GM23338 (cell line): ENCODE results near the gene TEX30.

Experiments used
- CTCF ChIP-seq, 2 experiments: fragments of 200-600 bp in 1 of 2; sonication (generic) in 1 of 2; conservative IDR thresholded peaks; 2 replicates each; pipeline versions ENCODE4 v1.5.1 to v1.6.1; 2016 to 2017; ENCODE audit warnings: antibody characterized with exemption in 2 of 2, low read depth in 2 of 2, mild to moderate bottlenecking in 2 of 2, moderate library complexity in 1 of 2
- EZH2 ChIP-seq: fragments of 200-600 bp; sonication (generic); IDR thresholded peaks from one replicate; pipeline ENCODE4 v1.8.0; 2017; ENCODE audit warnings: antibody characterized with exemption, mild to moderate bottlenecking, low read depth; ENCODE audit not compliant: unreplicated experiment
- POLR2AphosphoS5 ChIP-seq: IDR thresholded peaks from 2 replicates; pipeline ENCODE4 v1.6.1; 2016; ENCODE audit warnings: antibody characterized with exemption, low read depth

GRCh38 chr13:102758842-102759241, 14.7 kb downstream of the TEX30 start:
- TF ChIP-seq CTCF (conservative IDR thresholded peaks at IDR 0.05; ENCODE audit: low read depth in 2 of 2) (no peak), EZH2 (no peak), POLR2AphosphoS5 (no peak)
